ENCODE measurements around the gene NR0B1.

NR0B1 gene

GRCh38 chrX:30262763-30263162 is 46.4 kb downstream of the NR0B1 start:
- DNase-seq (ENCODE audit: low read depth) = no peak

GRCh38 chrX:30261012-30261411 is 48.2 kb downstream of the NR0B1 start:
- DNase-seq (ENCODE audit: low read depth) = no peak

- no peak for DNase-seq (ENCODE audit: low read depth)
These were observed 49.3 kb downstream of the NR0B1 start for GRCh38 chrX:30259927-30260326.

Measured in stimulated activated CD8-positive, alpha-beta memory T cell treated with anti-CD3 and anti-CD28 coated beads, Interleukin-4, amount 100 ng/mL, for 24 hours (primary cell).